ENCODE results near the gene APOL1. TPM values are rescaled to one million over a fixed set of nuclear protein-coding genes. Genes with fewer than 3 reads are reported as not detected.

APOL1 gene
- total and polyA plus RNA-seq, 9 of the 15 experiments (the other 6 are each of a cell fraction or from before 2014, with no cell fraction given): 2.5 to 9.7 (median 5.6) TPM

- Histone ChIP-seq H4K20me1 (replicated peaks; ENCODE audit: control insufficient read depth, insufficient read depth, low read length) (no peaks in the 10 kb centered on the region; the same call in 1 of the 2 replicates), H3K79me2 (ENCODE audit: control insufficient read depth, insufficient read depth, low read length) (no peaks in the 10 kb centered on the region), H3K9me1 (ENCODE audit: control insufficient read depth, insufficient read depth, low read length) (no peaks in the 10 kb centered on the region), H3K27me3 (ENCODE audit: control insufficient read depth in 2 of 2, insufficient read depth in 2 of 2, low read length in 2 of 2) (no peaks in the 10 kb centered on the region), H3K9me3 (replicated peaks; ENCODE audit: control insufficient read depth, insufficient read depth, low read depth, low read length) (no peaks in the 10 kb centered on the region), H3K36me3 (ENCODE audit: control insufficient read depth, insufficient read depth, low read length) (peaks cover 83% of the 10 kb centered on the region; the same call in 2 of the 3 replicates), H2AFZ (ENCODE audit: low read depth, low read length) (no peak overlapping the region), H3K4me1 (replicated peaks in 1 of 2; ENCODE audit: control insufficient read depth in 2 of 2, insufficient read depth in 2 of 2, low read length in 2 of 2) (no peaks in the 10 kb centered on the region), H3K27ac (ENCODE audit: extremely low read depth, low read depth, low read length) (no peak overlapping the region), H3K4me2 (ENCODE audit: insufficient read depth, low read length) (no peak overlapping the region), H3K9ac (ENCODE audit: insufficient read depth in 1 of 2, low read depth in 2 of 2, low read length in 2 of 2) (no peak overlapping the region), H3K4me3 (no peak overlapping the region)
- no TSS peak for BruUV-seq (replicated peaks)
- no peak for DNase-seq (ENCODE audit: extremely low read depth in 1 of 4, low spot score in 3 of 4)
- in situ Hi-C loops (cut with MboI) (no loop called here), intact Hi-C loops (cut with micrococcal nuclease) (loop anchor here (5.0 kb wide), 1 partner anchor 168 kb away; no protein-coding TSS in a partner anchor)
- POLR2A ChIA-PET: no interaction called here
- no peak for ATAC-seq
- WGBS (ENCODE audit: insufficient coverage, low coverage, missing lambda C conversion rate): 84% methylated on average over 6 of the region's 10 CpGs
- no peak for FAIRE-seq
- TF ChIP-seq CXXC5 (CRISPR knock-in tag; IDR thresholded peaks at IDR 0.05): no peak
- TF ChIP-seq USF1 (CRISPR knock-in tag; IDR thresholded peaks at IDR 0.05): no peak
- no peak for TF ChIP-seq ZNF395 (CRISPR knock-in tag; IDR thresholded peaks at IDR 0.05)
- TF ChIP-seq GATA2 (CRISPR knock-in tag; IDR thresholded peaks at IDR 0.05): no peak
- TF ChIP-seq ZBED1 (IDR thresholded peaks at IDR 0.05): no peak
- TF ChIP-seq, protein P1, sequence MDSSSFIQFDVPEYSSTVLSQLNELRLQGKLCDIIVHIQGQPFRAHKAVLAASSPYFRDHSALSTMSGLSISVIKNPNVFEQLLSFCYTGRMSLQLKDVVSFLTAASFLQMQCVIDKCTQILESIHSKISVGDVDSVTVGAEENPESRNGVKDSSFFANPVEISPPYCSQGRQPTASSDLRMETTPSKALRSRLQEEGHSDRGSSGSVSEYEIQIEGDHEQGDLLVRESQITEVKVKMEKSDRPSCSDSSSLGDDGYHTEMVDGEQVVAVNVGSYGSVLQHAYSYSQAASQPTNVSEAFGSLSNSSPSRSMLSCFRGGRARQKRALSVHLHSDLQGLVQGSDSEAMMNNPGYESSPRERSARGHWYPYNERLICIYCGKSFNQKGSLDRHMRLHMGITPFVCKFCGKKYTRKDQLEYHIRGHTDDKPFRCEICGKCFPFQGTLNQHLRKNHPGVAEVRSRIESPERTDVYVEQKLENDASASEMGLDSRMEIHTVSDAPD (CRISPR knock-in tag; IDR thresholded peaks at IDR 0.05): no peak
- TF ChIP-seq HDGF (IDR thresholded peaks at IDR 0.05): no peak
- TF ChIP-seq, protein P2, sequence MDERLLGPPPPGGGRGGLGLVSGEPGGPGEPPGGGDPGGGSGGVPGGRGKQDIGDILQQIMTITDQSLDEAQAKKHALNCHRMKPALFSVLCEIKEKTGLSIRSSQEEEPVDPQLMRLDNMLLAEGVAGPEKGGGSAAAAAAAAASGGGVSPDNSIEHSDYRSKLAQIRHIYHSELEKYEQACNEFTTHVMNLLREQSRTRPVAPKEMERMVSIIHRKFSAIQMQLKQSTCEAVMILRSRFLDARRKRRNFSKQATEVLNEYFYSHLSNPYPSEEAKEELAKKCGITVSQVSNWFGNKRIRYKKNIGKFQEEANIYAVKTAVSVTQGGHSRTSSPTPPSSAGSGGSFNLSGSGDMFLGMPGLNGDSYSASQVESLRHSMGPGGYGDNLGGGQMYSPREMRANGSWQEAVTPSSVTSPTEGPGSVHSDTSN (CRISPR knock-in tag; IDR thresholded peaks at IDR 0.05; ENCODE audit: low read depth): no peak
- TF ChIP-seq, protein P2 (tag; conservative IDR thresholded peaks at IDR 0.05; ENCODE audit: low read depth): no peak
- no peak for TF ChIP-seq HNRNPL (IDR thresholded peaks at IDR 0.05; ENCODE audit: low read depth, low read length)
- no peak for TF ChIP-seq YY1 (IDR thresholded peaks at IDR 0.05; ENCODE audit: borderline replicate concordance in 1 of 3, control insufficient read depth in 1 of 3, extremely low read depth in 1 of 3, insufficient read depth in 3 of 3, insufficient read length in 1 of 3, insufficient replicate concordance in 2 of 3, low read depth in 1 of 3, low read length in 2 of 3)
- no peak for TF ChIP-seq BDP1 (IDR thresholded peaks at IDR 0.05; ENCODE audit: insufficient read depth, insufficient read length)
- CTCF ChIA-PET (ENCODE audit: low intra/inter-chr PET ratio): no interaction called here
Measured at GRCh38 chr22:36304429-36304828, 51.5 kb downstream of the APOL1 start.

All from K562 (cell line).